Bronchial epithelial cell (primary cell): ENCODE measurements around the gene NSG2. TPM values are rescaled to one million over a fixed set of nuclear protein-coding genes. Genes with fewer than 3 reads are reported as not detected.

Experiments
- DNase-seq: peaks from one replicate; pipeline ENCODE4 v3.0.0-alpha.2; 2010; ENCODE audit warnings: low read depth
- FAIRE-seq: peaks from 2 replicates; lab custom pipeline; 2011; peaks lifted over from hg19 to GRCh38; lab: Jason Lieb, UNC
- H3K27me3 ChIP-seq: 2 replicates; pipeline ENCODE4 v1.5.1; 2011; ENCODE audit warnings: low read length; ENCODE audit not compliant: control insufficient read depth, insufficient read depth
- H3K36me3 ChIP-seq: 2 replicates; pipeline ENCODE4 v1.5.1; 2011; ENCODE audit warnings: low read length; ENCODE audit not compliant: control insufficient read depth, insufficient read depth
- H3K4me3 ChIP-seq: 2 replicates; pipeline ENCODE4 v1.5.1; 2011; ENCODE audit warnings: mild to moderate bottlenecking, low read depth, low read length, control low read depth
- total RNA-seq: library from RNA; depleted of rRNA; stranded (reverse); fragments of >200 nt; gene quantifications from 2 replicates; pipeline ENCODE4 v1.2.1, GENCODE V29; 2014
- TF ChIP-seq, protein P1 (sequence below): IDR thresholded peaks from 2 replicates; pipeline ENCODE4 v1.5.1; 2011; ENCODE audit warnings: mild to moderate bottlenecking, moderate library complexity, low read length, control low read depth, inconsistent platforms; ENCODE audit not compliant: insufficient read depth, severe bottlenecking

NSG2 gene
- total RNA-seq, 1 donor from 2014 or later: not detected

DNA sequence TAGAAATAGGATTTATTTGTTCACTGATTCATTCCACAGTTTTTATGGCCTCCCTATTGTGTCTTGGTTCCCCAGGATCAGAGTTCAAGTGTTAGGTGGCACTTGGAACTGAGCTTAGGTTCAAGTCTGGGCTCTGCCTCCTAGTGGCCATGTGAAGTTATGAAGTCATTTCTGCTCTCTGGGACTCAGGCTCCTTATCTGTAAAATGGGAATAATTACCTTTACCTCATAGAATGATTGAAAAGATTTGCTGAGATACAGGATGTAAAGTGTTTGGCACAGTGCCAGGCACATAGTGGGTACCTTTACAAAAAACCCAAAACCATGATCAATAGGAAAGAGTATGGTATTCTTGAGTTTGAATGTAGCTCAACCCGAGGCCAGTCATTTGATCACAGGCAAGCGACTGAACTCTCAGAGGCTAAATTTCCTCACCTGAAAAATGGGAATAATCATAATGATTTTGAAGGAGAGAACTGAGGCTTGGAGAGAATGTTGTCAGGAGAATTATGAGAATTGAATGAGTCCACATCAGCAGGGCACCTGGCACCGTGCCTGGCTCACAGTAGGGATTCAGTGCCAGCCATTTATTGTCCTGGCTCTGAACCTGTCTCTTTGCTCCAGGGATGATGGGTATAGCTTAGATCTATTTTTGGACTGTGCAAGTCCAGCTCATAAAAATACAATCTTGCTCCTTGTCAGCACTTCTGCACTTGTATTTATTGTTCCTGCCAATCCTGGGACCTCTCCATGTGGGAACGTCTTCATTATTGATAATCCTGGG is 10.8 kb downstream of the NSG2 start:
- TF ChIP-seq, protein P1, sequence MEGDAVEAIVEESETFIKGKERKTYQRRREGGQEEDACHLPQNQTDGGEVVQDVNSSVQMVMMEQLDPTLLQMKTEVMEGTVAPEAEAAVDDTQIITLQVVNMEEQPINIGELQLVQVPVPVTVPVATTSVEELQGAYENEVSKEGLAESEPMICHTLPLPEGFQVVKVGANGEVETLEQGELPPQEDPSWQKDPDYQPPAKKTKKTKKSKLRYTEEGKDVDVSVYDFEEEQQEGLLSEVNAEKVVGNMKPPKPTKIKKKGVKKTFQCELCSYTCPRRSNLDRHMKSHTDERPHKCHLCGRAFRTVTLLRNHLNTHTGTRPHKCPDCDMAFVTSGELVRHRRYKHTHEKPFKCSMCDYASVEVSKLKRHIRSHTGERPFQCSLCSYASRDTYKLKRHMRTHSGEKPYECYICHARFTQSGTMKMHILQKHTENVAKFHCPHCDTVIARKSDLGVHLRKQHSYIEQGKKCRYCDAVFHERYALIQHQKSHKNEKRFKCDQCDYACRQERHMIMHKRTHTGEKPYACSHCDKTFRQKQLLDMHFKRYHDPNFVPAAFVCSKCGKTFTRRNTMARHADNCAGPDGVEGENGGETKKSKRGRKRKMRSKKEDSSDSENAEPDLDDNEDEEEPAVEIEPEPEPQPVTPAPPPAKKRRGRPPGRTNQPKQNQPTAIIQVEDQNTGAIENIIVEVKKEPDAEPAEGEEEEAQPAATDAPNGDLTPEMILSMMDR: no peak
- Histone ChIP-seq H3K36me3 (no peaks in the 10 kb centered on the region), H3K27me3 (no peaks in the 10 kb centered on the region), H3K4me3 (no peak overlapping the region)
- FAIRE-seq (no peak), DNase-seq (no peak)

DNA sequence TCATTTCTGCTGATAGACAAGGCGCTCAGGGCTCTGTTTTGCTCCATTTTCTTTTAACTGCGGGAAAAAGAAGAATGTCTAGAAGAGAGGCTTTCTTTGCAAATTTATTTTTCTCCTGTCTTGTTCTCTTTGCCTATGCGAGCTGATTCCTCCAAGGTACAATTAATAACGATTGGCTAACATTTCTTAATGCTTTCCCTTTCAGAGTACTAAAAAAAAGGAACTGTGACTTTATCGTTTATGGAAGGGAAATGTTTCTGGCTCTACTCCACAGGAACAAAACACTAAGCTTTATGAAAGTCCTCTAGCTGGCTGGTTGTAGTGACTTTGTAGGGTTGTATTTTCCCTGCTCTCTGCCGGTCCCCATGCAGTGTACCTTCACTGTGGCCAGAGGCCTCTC is 11.7 kb downstream of the NSG2 start:
- TF ChIP-seq, protein P1: no peak
- no peak for FAIRE-seq
- DNase-seq: no peak
- no peaks in the 10 kb centered on the region for H3K36me3 ChIP-seq
- H3K4me3 ChIP-seq: no peak overlapping the region
- H3K27me3 ChIP-seq: no peaks in the 10 kb centered on the region

DNA sequence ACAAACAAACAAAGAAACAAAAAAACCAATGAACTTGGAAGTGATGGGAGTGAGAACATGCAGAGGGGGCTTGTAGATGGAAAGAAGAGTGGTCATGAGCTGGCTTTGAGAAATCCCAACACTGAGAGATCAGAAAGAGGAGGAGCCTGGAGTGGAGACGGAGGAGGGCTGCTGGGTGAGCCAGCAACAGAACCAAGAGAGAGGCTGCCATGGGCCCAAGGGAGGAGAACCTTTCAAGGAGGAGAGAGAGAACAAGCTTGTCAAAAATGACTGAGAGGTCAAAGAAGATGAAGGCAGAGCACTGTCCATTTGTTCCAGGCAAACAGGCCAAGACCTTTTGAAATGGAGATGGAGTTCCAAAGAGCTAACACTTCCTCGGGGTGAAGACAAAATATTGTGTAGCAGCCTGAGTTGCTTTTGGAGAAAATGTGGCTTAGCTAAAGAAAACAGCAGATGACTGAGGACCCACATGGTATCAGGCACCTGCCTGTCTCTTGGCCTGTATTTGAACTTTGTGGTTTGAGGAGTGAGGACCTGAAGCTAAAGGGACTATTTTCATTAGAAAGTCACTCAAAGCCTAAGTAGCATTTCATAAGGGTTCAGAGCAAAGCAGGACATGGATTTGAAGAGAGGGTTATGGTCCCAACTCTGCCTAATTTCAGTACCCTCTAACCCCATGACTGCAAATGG is 13.1 kb downstream of the NSG2 start:
- Histone ChIP-seq H3K4me3 (no peak overlapping the region), H3K36me3 (no peaks in the 10 kb centered on the region), H3K27me3 (no peaks in the 10 kb centered on the region)
- DNase-seq: no peak
- FAIRE-seq: no peak
- TF ChIP-seq, protein P1: no peak

DNA sequence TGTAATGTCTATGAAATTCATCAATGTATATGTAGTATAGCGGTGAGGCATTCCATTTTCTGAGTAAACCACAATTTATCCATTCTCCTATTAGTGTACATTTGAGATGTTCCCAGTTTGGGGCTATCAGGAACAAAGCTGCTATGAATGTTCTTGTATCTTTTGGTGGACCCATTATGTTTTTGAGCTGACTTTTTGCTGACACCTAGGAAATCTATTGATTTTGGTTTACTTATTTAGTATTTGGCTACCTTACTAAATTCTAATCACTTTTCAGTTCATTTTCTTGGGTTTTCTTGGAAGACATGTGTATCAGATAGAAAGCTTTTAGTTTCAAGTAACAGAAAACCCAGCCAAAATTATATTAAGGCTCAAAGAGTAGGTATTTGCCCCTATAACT is 13.7 kb downstream of the NSG2 start:
- DNase-seq (no peak), FAIRE-seq (no peak)
- no peak overlapping the region for H3K4me3 ChIP-seq
- TF ChIP-seq, protein P1: no peak
- no peaks in the 10 kb centered on the region for H3K36me3 ChIP-seq
- H3K27me3 ChIP-seq: no peaks in the 10 kb centered on the region

DNA sequence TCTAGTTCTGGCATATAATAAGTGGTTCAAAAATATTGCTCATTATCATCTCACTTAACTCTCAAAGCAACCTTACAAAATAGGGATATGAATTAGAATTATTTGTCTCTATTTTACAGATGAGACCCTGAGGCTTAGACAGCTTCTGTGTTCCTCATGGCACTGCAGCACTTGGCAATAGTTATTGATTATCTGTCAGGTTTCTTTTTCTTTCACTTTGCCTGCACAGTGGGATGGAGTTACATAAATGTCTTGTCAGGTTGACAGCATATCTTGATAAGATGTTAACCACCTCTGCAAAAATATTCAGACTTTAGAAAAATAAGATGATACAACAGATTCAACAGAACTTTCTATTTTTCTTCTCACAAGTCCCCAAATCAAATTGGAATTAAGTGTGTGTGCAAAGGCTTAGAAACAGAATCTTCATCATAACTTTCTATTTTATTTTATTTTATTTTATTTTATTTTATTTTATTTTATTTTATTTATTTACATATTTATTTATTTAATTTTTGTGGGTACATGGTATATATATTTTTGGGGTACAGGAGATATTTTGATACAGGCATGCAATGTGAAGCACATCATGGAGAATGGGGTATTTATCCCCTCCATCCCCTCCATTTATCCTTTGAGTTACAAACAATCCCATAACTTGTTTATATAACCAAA is 17.7 kb downstream of the NSG2 start:
- Histone ChIP-seq H3K4me3 (no peak overlapping the region), H3K27me3 (no peaks in the 10 kb centered on the region), H3K36me3 (no peaks in the 10 kb centered on the region)
- FAIRE-seq (no peak), DNase-seq (no peak)
- TF ChIP-seq, protein P1: no peak
